Psoas muscle (tissue), 8 donors: Measurements from ENCODE around the gene NR5A1. TPM values are rescaled to one million over a fixed set of nuclear protein-coding genes. Genes with fewer than 3 reads are reported as not detected.

Source experiments
- ATAC-seq, 4 donors: fragments of 200-7000 bp; cut with Tn5 transposase; one replicate each; pipeline ENCODE4 v1.9.1; 2020; ENCODE audit warnings: moderate library complexity in 3 of 4, mild to moderate bottlenecking in 2 of 4
- DNase-seq, 2 donors: peaks; one replicate each; pipeline ENCODE4 v3.0.0-alpha.2; 2020
- H3K27ac ChIP-seq: fragments of 200-600 bp; one replicate; pipeline ENCODE4 v1.8.0; 2022
- H3K27me3 ChIP-seq, 3 donors: fragments of 200-600 bp in 1 of 3; one replicate each; pipeline versions ENCODE4 v1.6.1 to v1.8.0; 2013 to 2022; ENCODE audit warnings: low read length in 2 of 3, mild to moderate bottlenecking in 2 of 3, moderate library complexity in 1 of 3; ENCODE audit not compliant: insufficient read depth in 3 of 3
- H3K36me3 ChIP-seq, 2 donors: fragments of 200-600 bp in 1 of 2; one replicate each; pipeline versions ENCODE4 v1.6.1 to v1.8.0; 2013 to 2022; ENCODE audit warnings: low read depth in 1 of 2, mild to moderate bottlenecking in 1 of 2, moderate library complexity in 1 of 2; ENCODE audit not compliant: insufficient read depth in 1 of 2
- H3K4me1 ChIP-seq: fragments of 200-600 bp; one replicate; pipeline ENCODE4 v1.8.0; 2022
- H3K4me3 ChIP-seq: fragments of 200-600 bp; one replicate; pipeline ENCODE4 v1.8.0; 2022; ENCODE audit warnings: mild to moderate bottlenecking
- H3K9me3 ChIP-seq: fragments of 200-600 bp; one replicate; pipeline ENCODE4 v1.8.0; 2022
- CTCF ChIP-seq: fragments of 200-600 bp; IDR thresholded peaks from one replicate; pipeline ENCODE4 v1.8.0; 2022; ENCODE audit warnings: antibody characterized with exemption
- WGBS, 3 donors: extraction: QIAGEN DNeasy Blood & Tissue Kit; methylation state at CpG; one replicate each; pipeline versions ENCODE4 v1.1.6 to v1.1.7; 2013; 5-methylcytosine and 5-hydroxymethylcytosine counted together
- intact Hi-C, 2 donors: fragments of 100-400 bp; cut with DNase I; formaldehyde crosslinking; loops; one replicate each; pipeline versions ENCODE4 v1.11.0 to v1.14.2; 2022
- polyA plus RNA-seq, 3 donors: library from polyadenylated mRNA; stranded (reverse); fragments of 200-250 nt; gene quantifications; one replicate each; pipeline ENCODE4 v1.2.3, GENCODE V29; 2013
- total RNA-seq, 4 donors: library from RNA; stranded (reverse); fragmentation: NEBNext Ultra II Directional in 2 of 4; extraction: Animal tissue kit (Norgen Biotek cat#: 25700) in 2 of 4; gene quantifications; one replicate each; pipeline versions ENCODE4 v1.2.1 to v1.2.4, GENCODE V29; 2021 to 2023
- donor health status: healthy with polysubstance abuse.
- donor health status: DM: no; HTN: no; CAD: no; lungs with moderate emphysema.
- donor health status: Bipolar disorder and iron deficiency.
- donor health status: healthy.
- donor health status: DM: yes; HTN: yes; CAD: no.
- donor health status: DM: no; HTN: no; CAD: no.
- donor health status: DM: no; HTN: no; CAD: no.
- donor health status: DM: yes; HTN: yes; CAD: no.

Gene NR5A1
- total and polyA plus RNA-seq, 7 donors = 0.01 to 0.75 (median 0.35) TPM; not detected in 3

- DNase-seq = no peak
- WGBS, 3 donors = 73 to 76% (median 76%) methylated on average over 14 to 15 of the region's 15 CpGs
Observed at GRCh38 chr9:124498499-124499146, 8.6 kb downstream of the NR5A1 start.

GRCh38 chr9:124498040-124498439 lies 9.2 kb downstream of the NR5A1 start:
- TF ChIP-seq CTCF = no peak
- Histone ChIP-seq H3K4me3 (no peak overlapping the region), H3K27ac (no peak overlapping the region), H3K36me3 (no peaks in the 10 kb centered on the region), H3K4me1 (no peaks in the 10 kb centered on the region), H3K27me3 (peaks cover 0 to 39% (median 6%) of the 10 kb centered on the region in 3 donors), H3K9me3 (no peaks in the 10 kb centered on the region)
- 66 to 77% (median 71%) methylated on average over 6 of the region's 6 CpGs for WGBS, 3 donors
- DNase-seq = no peak
- no peak for ATAC-seq
- intact Hi-C loops = no loop called here

More at GRCh38 chr9:124498499-124499146, 8.6 kb downstream of the NR5A1 start:
- ATAC-seq = no peak
- intact Hi-C loops = no loop called here
- Histone ChIP-seq H3K4me3 (no peak overlapping the region), H3K9me3 (no peaks in the 10 kb centered on the region), H3K27me3 (peaks cover 0 to 45% (median 10%) of the 10 kb centered on the region in 3 donors), H3K27ac (no peak overlapping the region), H3K36me3 (no peaks in the 10 kb centered on the region), H3K4me1 (no peaks in the 10 kb centered on the region)
- TF ChIP-seq CTCF = no peak

- H3K4me1 ChIP-seq = no peaks in the 10 kb centered on the region
- ATAC-seq (no peak), DNase-seq (no peak)
- H3K4me3 ChIP-seq = no peak overlapping the region
- whole genome bisulfite sequencing, 3 donors = 89 to 94% (median 92%) methylated on average over 7 to 8 of the region's 8 CpGs
- H3K27me3 ChIP-seq = peaks cover 0 to 33% (median 4%) of the 10 kb centered on the region in 3 donors
- H3K36me3 ChIP-seq = no peaks in the 10 kb centered on the region
- intact Hi-C loops = no loop called here
- TF ChIP-seq CTCF = no peak
- H3K9me3 ChIP-seq = no peaks in the 10 kb centered on the region
- H3K27ac ChIP-seq = no peak overlapping the region
Observed at GRCh38 chr9:124497441-124497840, 9.8 kb downstream of the NR5A1 start.

DNA sequence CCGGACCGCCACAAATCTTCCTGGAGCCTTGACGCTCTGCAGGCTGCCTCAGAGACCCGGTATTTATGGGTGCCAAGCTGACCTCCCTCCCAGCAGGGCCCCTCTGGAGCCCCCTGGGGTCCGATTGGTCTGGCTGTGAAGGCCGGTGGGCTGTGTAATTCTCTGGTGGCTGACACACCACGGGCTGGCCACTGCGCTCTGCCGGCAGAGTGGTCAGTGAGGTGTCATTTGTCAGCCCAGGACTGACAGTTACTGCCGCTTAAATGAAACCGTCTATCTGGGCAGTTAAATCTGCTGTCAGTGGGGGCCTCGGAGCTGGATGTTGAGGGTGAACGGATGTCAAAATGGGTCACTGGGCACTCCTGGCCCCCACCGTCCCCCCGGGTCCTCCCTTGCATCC lies 10.7 kb downstream of the NR5A1 start:
- H3K36me3 ChIP-seq = no peaks in the 10 kb centered on the region
- no peak for ATAC-seq
- no peak overlapping the region for H3K27ac ChIP-seq
- H3K9me3 ChIP-seq = no peaks in the 10 kb centered on the region
- no peak overlapping the region for H3K4me3 ChIP-seq
- H3K4me1 ChIP-seq = no peaks in the 10 kb centered on the region
- 75 to 78% (median 75%) methylated on average over 15 of the region's 15 CpGs for WGBS, 3 donors
- intact Hi-C loops = no loop called here
- DNase-seq = no peak
- TF ChIP-seq CTCF = no peak
- peaks cover 0 to 24% (median 0%) of the 10 kb centered on the region in 3 donors for H3K27me3 ChIP-seq

GRCh38 chr9:124496075-124496449 lies 11.1 kb downstream of the NR5A1 start:
- no peak overlapping the region for H3K27ac ChIP-seq
- no peaks in the 10 kb centered on the region for H3K9me3 ChIP-seq
- no peak overlapping the region for H3K4me3 ChIP-seq
- DNase-seq = no peak
- H3K27me3 ChIP-seq = peaks cover 0 to 20% (median 0%) of the 10 kb centered on the region in 3 donors
- intact Hi-C loops = no loop called here
- H3K4me1 ChIP-seq = no peaks in the 10 kb centered on the region
- no peak for TF ChIP-seq CTCF
- no peak for ATAC-seq
- WGBS, 3 donors = 83 to 93% (median 88%) methylated on average over 3 of the region's 3 CpGs
- H3K36me3 ChIP-seq = no peaks in the 10 kb centered on the region
